PFSK-1 (cell line): ENCODE results near the gene LAMC1.

Experiments used
- FOXP2 ChIP-seq: optimal IDR thresholded peaks from 2 replicates; pipeline ENCODE3; 2011; ENCODE audit warnings: borderline replicate concordance, control low read depth, inconsistent platforms; ENCODE audit not compliant: insufficient read depth; ENCODE audit errors: extremely low read length, extremely low read depth
- POLR2AphosphoS5 ChIP-seq: IDR thresholded peaks from 2 replicates; pipeline ENCODE4 v1.6.1; 2012; ENCODE audit warnings: low read depth, mild to moderate bottlenecking, control low read depth, low read length, moderate library complexity
- REST ChIP-seq, 2 experiments: IDR thresholded peaks; 2 replicates each; pipeline versions ENCODE4 v1.6.1 to v1.8.0; 2011 to 2012; ENCODE audit warnings: low read depth in 2 of 2, low read length in 2 of 2, control low read depth in 1 of 2, inconsistent platforms in 1 of 2, mild to moderate bottlenecking in 1 of 2, moderate library complexity in 1 of 2; ENCODE audit not compliant: insufficient read depth in 1 of 2
- SIN3A ChIP-seq: IDR thresholded peaks from 2 replicates; pipeline ENCODE4 v1.6.1; 2012; ENCODE audit warnings: mild to moderate bottlenecking, low read length, moderate library complexity, borderline replicate concordance; ENCODE audit not compliant: insufficient read depth
- TAF1 ChIP-seq: IDR thresholded peaks from 2 replicates; pipeline ENCODE4 v1.6.1; 2012; ENCODE audit warnings: low read length, control low read depth, borderline replicate concordance; ENCODE audit not compliant: insufficient read depth

LAMC1 gene

DNA sequence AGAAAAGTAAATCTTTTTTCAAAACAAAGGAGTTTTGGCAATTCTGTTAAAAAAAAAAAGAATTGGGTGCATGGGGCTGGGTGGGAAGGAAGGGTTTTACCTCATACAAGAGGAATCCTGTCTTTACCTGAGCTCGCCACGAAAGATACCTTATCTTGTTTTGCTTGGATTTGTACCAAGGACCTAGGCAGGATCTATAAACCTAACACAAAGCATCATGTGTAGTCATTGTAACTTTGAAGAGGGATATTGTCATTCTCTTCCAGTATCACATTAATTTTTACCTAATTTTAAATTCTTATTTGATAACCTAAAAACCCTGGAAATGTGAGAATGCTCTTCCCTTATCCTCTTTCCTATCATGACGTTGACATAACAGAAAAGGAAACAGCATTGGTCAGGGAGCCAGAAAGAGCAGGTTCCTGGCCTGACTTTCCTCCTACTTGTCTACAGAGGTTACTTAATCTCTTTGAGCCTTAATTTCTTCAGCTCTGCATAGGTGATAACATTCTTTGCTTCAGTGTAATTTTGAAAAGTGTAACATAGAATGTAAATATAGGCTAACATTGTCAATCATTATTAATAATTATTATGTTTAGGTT lies 4.0 kb upstream of the LAMC1 start:
- TF ChIP-seq POLR2AphosphoS5 (no peak), SIN3A (no peak), TAF1 (no peak), FOXP2 (no peak), REST (IDR thresholded peaks at IDR 0.05; ENCODE audit: insufficient read depth in 1 of 2, low read depth in 2 of 2, low read length in 2 of 2) (no peak)

DNA sequence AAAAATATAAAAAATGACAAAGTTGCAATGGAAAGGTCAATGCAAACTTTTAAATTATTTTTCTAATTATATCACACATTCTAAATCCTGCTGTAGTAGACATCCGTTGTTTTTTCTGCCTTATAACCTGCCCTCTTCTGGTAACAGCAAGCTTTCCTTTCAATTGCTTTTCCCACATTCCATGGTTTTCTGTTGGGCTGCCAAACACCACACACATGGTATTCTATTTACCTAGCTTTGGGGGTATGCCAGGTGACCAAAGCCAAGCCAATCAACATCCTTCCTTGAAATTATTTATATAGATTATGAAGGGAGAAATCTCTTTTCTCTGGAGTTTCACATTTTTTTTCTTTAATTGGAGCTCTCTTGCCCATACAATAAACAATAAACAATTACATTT lies 3.4 kb upstream of the LAMC1 start:
- TF ChIP-seq POLR2AphosphoS5 (no peak), TAF1 (no peak), SIN3A (no peak), REST (IDR thresholded peaks at IDR 0.05; ENCODE audit: insufficient read depth in 1 of 2, low read depth in 2 of 2, low read length in 2 of 2) (no peak), FOXP2 (no peak)

DNA sequence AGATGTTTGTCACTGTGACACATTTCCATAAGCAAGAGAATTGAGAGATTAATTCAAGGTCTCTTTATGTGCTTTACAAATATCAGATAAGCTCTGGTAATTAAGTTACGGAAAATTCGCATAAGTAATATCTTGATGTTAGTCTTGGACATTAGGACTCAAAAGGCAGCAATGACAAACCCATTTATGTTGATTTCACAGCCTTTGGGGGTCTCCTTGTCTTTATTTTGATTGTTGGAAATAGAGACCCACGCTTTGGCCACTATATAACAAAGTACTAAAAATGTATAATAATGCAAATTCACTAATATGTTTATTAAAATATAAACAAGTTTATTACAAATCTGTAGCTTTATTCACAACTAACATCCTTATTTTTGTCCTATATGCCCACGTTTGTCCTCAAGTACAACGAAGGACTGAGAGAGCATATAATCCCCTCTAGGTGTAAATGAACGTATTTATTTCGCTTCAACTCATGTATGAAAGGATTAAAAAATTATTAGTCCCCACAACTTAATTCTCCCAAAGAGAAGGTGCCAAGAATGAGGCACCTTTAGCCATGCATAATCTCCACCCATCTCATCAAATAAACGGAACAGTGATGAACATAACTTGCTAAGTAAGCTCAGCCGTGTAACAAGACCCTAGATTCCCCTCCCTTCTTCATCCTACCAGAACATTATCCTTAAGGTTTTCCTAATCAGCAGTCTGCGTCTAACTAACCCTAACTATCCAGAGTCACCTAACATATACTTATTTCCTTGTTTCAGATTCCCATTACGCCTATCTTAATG lies 1.6 kb upstream of the LAMC1 start:
- no peak for TF ChIP-seq POLR2AphosphoS5
- no peak for TF ChIP-seq TAF1
- TF ChIP-seq FOXP2, result no peak
- no peak for TF ChIP-seq SIN3A
- TF ChIP-seq REST (IDR thresholded peaks at IDR 0.05; ENCODE audit: insufficient read depth in 1 of 2, low read depth in 2 of 2, low read length in 2 of 2), result no peak

DNA sequence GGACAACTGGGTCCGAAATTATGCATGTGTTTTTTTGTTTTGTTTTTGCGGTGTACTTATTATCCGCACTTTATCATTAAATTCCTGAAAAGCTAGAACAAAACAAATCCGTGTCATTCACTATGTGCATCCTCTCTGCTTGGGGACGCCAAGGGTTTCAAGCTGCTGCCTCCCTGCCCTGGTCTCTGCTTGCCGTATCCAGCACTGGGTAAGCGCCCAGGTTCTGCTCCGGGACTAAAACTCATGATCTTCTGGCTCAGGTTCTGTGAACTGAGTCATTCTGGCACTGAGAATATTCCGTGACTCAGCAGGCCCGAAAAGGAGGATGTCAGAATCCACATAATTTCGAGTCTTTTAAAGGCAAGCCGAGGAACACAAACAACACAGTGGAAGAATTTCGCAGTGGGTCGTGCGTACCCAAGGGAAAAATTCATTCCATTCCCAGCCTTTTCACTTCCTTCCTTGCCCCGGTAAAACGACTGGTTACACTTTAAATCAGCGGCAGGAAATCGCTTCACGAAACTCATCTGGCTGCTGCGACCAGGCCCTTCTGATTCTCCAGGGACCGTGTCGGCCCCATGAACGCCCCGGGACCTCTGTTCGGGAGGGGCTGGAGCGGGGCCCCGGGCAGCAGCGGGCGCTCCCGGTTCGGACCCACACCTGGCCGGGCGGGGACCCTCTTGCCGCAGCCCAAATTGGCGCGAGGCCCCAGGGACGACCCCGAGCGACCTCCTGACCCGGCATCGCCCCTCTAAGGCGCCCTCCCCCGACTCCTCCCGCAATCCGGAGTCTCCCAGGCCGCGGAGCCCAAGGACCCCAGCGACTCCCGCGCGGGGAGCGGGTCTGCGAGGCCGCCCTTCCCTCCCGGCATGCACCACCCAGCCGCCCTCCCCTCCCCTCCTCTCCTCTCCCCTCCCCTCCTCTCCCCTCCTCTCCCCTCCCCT lies 746 bp upstream of the LAMC1 start:
- TF ChIP-seq TAF1, result no peak
- TF ChIP-seq POLR2AphosphoS5, result peak; percentile 51; the same call in 1 of the 2 replicates
- TF ChIP-seq FOXP2, result no peak
- TF ChIP-seq SIN3A, result peak; percentile 36; the same call in 1 of the 2 replicates
- no peak for TF ChIP-seq REST (IDR thresholded peaks at IDR 0.05; ENCODE audit: insufficient read depth in 1 of 2, low read depth in 2 of 2, low read length in 2 of 2)
